Measurements from ENCODE around the gene ALKBH1.

GRCh38 chr14:77691259-77691658 lies 16.6 kb downstream of the ALKBH1 start:
- no peak for TF ChIP-seq PCBP1 (IDR thresholded peaks at IDR 0.05; ENCODE audit: low read depth, low read length, poor library complexity, severe bottlenecking)
- no peak for TF ChIP-seq PYGO2 (tag; IDR thresholded peaks at IDR 0.05)
- TF ChIP-seq EGR1 (conservative IDR thresholded peaks at IDR 0.05), result no peak
- TF ChIP-seq TRIM24 (IDR thresholded peaks at IDR 0.05), result no peak
- no peak for TF ChIP-seq PHF21A (IDR thresholded peaks at IDR 0.05; ENCODE audit: borderline replicate concordance, low read depth)
- TF ChIP-seq ZC3H4 (CRISPR knock-in tag; IDR thresholded peaks at IDR 0.05; ENCODE audit: borderline replicate concordance), result no peak
- TF ChIP-seq ZNF324 (CRISPR knock-in tag; IDR thresholded peaks at IDR 0.05), result no peak
- no peak for TF ChIP-seq GTF2F1 (IDR thresholded peaks at IDR 0.05; ENCODE audit: low read depth, low read length)
- TF ChIP-seq ELF1 (tag; IDR thresholded peaks at IDR 0.05), result no peak
- TF ChIP-seq NR3C1 (CRISPR knock-in tag; IDR thresholded peaks at IDR 0.05), result no peak

All from K562 (cell line).